IPS-18c (cell line): ENCODE measurements around the gene DDX10.

Experiments used
- H3K4me3 ChIP-seq: 2 replicates; pipeline ENCODE4 v1.7.0; 2013; ENCODE audit warnings: low read depth, mild to moderate bottlenecking, low read length, moderate library complexity; ENCODE audit not compliant: insufficient read depth
- H3K9me3 ChIP-seq: one replicate; pipeline ENCODE4 v1.6.1; 2013; ENCODE audit warnings: mild to moderate bottlenecking, low read length, moderate library complexity; ENCODE audit not compliant: control insufficient read depth, insufficient read depth

The DDX10 gene

DNA sequence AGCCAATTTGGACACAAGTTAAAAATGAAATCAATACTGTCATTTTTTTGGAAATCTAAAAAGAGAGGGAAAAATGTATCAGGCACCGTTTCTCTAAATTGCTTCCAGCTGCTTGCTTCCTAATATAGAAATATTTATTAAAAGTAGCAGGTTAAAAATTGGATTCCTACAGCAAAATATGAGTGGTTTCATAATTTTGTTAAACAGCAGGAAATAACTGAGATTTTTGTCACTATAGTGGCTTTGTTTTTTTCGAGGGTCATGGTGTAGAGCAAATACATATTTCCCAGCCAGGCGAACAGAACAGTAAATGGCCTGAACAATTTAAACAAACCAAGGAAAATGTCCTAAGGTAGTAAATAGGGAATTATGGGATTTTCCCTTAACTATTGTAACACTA is 159.7 kb downstream of the DDX10 start:
- H3K9me3 ChIP-seq, result no peaks in the 10 kb centered on the region
- H3K4me3 ChIP-seq, result no peak overlapping the region

- H3K9me3 ChIP-seq, result no peaks in the 10 kb centered on the region
- no peak overlapping the region for H3K4me3 ChIP-seq
These were observed 160.5 kb downstream of the DDX10 start for GRCh38 chr11:108825381-108825780.

DNA sequence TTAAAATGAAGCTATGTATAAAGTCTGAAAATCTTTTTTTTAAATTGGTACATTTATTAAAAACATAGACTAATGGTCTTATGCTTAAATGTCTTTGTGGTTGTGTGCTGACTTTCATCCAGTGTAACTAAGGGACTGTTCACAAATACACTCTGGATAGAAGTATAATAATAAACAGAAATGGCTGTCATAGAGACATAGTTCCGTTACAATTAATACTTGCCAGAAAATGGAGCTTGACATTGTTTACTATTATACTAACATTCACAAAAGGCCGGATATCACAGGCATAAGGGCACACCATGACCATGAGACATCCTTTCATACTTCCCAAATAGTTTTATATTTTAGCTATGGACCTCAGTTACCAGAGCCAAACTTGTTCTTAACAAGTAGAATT is 161.3 kb downstream of the DDX10 start:
- no peaks in the 10 kb centered on the region for H3K9me3 ChIP-seq
- no peak overlapping the region for H3K4me3 ChIP-seq

DNA sequence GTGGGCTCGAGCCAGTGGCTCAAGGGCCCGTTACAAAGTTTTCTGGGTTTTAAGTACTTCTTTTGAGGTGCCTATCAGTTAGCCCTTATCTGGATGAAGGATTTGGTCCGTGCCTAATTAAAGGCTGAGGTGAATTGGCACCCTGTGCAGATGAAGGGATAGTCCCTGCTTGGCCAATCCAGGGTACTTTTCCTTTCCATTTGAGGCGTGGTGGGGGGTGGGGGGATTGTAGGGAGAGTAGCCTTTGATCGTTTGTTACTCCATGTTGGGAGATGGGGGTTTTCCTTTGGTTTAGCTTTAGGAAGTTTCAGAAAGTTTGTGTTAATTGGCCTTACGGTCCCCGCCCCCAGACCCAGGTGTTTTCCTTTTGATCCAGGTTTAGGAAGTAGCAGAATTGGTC is 170.8 kb downstream of the DDX10 start:
- H3K9me3 ChIP-seq, result no peaks in the 10 kb centered on the region
- H3K4me3 ChIP-seq, result no peak overlapping the region

- Histone ChIP-seq H3K4me3 (no peak overlapping the region), H3K9me3 (no peaks in the 10 kb centered on the region)
These were observed 171.7 kb downstream of the DDX10 start for GRCh38 chr11:108836541-108836940.

DNA sequence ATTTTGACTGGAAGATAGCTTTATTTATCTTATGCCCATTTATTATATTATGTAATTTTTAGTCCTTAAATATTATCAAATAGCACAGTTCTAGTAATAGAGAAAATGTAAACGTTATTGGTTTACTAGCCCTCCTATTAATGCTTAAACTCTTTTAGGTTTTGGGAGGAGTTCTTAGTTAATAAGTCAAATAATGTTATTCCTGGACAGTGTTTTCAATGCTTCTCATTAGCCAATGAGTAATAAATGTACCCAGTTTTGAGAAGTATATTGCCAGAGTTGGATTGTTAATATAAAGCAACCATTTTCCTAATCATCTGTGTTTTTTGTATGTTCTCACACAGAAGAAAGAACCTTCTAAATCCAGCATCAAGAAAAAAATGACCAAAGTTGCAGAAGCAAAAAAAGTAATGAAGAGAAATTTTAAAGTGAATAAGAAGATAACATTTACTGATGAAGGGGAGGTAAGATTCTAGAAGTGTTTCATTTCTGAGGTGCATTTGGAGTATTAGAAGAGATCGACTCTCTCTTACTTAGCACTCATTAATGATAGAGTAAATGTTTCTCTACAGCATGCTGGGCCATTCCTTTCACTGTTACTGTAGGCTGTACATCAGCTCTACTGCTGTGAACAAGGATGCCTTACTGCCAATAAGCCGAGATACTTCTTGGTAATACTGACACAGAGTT is 173.4 kb downstream of the DDX10 start:
- no peak overlapping the region for H3K4me3 ChIP-seq
- H3K9me3 ChIP-seq, result no peaks in the 10 kb centered on the region

- H3K9me3 ChIP-seq, result no peaks in the 10 kb centered on the region
- no peak overlapping the region for H3K4me3 ChIP-seq
These were observed 173.9 kb downstream of the DDX10 start for GRCh38 chr11:108838792-108839105.

GRCh38 chr11:108846009-108846408 is 181.1 kb downstream of the DDX10 start:
- Histone ChIP-seq H3K9me3 (no peaks in the 10 kb centered on the region), H3K4me3 (no peak overlapping the region)

DNA sequence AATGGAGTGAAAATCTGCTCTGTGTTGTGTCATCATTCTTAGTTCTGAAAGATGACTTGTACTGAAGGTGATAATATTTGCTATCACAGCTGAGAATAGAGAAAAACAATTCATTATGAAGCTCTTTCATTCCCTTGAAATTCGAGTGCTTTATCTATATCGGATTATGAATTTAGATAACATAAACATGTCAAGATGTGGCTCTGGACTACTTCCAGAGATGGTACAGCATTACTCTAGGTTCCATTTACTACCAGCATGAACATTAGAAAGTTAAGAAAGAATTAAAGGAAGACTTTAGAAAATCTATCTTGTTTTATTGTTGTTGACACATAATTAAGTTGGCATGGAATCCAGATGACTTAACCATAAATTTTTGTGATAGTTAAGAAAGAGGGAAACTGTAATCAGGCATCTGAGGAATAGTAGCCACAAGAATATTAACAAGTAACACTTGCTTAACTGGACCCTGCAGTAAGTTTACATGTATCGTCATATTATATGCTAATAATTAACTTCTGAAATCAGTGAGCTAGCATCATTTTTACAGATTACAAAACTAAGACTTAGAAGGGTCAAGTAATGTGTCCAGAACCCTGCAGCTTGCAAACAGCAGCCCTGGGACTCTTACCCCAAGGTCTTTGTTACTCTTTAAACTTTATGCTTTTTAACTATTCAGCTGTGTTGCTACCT is 182.6 kb downstream of the DDX10 start:
- Histone ChIP-seq H3K4me3 (no peak overlapping the region), H3K9me3 (no peaks in the 10 kb centered on the region)

GRCh38 chr11:108851781-108852180 is 186.9 kb downstream of the DDX10 start:
- Histone ChIP-seq H3K4me3 (no peak overlapping the region), H3K9me3 (no peaks in the 10 kb centered on the region)

GRCh38 chr11:108852701-108853100 is 187.8 kb downstream of the DDX10 start:
- Histone ChIP-seq H3K9me3 (no peaks in the 10 kb centered on the region), H3K4me3 (no peak overlapping the region)

- Histone ChIP-seq H3K4me3 (no peak overlapping the region), H3K9me3 (no peaks in the 10 kb centered on the region)
These were observed 188.3 kb downstream of the DDX10 start for GRCh38 chr11:108853151-108853550.

- Histone ChIP-seq H3K4me3 (no peak overlapping the region), H3K9me3 (no peaks in the 10 kb centered on the region)
These were observed 189.0 kb downstream of the DDX10 start for GRCh38 chr11:108853864-108854263.

- Histone ChIP-seq H3K9me3 (no peaks in the 10 kb centered on the region), H3K4me3 (no peak overlapping the region)
These were observed 189.5 kb downstream of the DDX10 start for GRCh38 chr11:108854346-108854745.

GRCh38 chr11:108857382-108857781 is 192.5 kb downstream of the DDX10 start:
- Histone ChIP-seq H3K9me3 (no peaks in the 10 kb centered on the region), H3K4me3 (no peak overlapping the region)

DNA sequence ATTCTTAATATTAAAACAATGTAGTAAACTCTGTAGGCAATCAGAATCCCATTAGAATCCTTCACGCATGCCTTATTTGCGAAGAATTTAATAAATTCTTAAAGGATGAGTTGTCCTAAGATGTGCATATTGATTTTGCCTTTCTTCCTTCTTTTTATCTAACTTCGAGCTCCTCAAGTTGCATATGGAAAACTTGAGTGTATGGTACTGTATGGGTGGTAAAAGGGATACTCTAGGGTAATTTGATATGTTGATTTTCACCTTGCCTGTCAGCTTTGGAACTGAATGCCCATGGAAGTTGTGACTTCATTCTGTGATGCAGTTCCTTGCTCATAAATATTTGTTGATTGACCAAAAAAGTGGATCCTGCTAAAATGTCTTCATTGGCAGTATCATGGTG is 193.8 kb downstream of the DDX10 start:
- no peaks in the 10 kb centered on the region for H3K9me3 ChIP-seq
- no peak overlapping the region for H3K4me3 ChIP-seq

GRCh38 chr11:108859510-108859909 is 194.6 kb downstream of the DDX10 start:
- Histone ChIP-seq H3K4me3 (no peak overlapping the region), H3K9me3 (no peaks in the 10 kb centered on the region)

DNA sequence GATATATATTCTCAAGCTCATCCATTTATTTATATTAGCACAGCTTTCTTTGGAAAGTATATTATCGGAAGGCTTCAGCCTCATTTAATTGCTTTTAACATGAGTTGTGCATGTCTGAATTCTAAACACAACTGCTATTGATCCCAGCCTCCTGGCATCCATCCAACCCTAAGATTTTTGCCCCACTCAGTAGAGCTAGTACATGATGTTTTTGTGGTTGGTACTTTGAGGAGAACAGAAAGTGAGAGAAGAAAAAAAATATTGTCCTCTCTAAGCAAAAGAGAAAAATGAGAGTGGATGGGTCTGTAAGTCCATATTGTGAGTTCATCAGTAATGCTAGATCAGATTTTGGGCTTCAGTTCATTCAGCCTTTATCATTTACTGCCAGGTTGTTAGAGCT is 198.7 kb downstream of the DDX10 start:
- Histone ChIP-seq H3K9me3 (no peaks in the 10 kb centered on the region), H3K4me3 (no peak overlapping the region)

DNA sequence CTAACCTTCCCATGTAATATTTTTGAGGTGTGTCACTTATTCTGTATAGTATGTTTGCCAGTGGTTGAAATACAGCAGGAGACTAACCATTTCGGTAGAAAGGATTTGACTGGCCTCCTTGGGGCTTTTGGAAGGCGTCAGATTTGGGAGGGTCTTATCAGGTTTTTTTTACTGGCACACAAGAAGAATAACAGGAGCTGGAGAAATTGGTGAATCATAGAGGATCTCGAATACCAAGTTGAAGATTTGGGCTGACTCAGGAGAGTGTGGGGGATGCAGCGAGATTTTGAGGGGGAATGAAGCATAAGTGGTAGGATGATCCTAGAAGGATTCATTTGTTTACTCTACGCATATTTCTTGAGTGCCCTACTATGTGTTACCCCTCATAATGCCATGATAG is 200.5 kb downstream of the DDX10 start:
- Histone ChIP-seq H3K9me3 (no peaks in the 10 kb centered on the region), H3K4me3 (no peak overlapping the region)
